Activated naive CD4-positive, alpha-beta T cell treated with anti-CD3 and anti-CD28 coated beads for 36 hours (primary cell): Measurements from ENCODE around the gene GLO1. TPM values are rescaled to one million over a fixed set of nuclear protein-coding genes. Genes with fewer than 3 reads are reported as not detected.
A peak's percentile ranks its signal among the peaks of the same experiment; 100 is the strongest.
"Not testable (repeated sequence)": the region's sequence is repeated elsewhere in the genome, so short reads cannot be mapped to it uniquely, and the experiment has no call there.

Experiments used
- CTCF ChIA-PET: fragments of 350-600 bp; sonication (Branson Sonifier 250); formaldehyde crosslinking; loops from one replicate; lab custom pipeline; 2021; ENCODE audit warnings: antibody characterized with exemption; lab: Charles Lee
- DNase-seq: peaks from one replicate; pipeline ENCODE4 v3.0.0-alpha.2; 2020
- H3K27ac Mint-ChIP-seq: one replicate; pipeline ENCODE4 v1.8.0; 2021; ENCODE audit warnings: mild to moderate bottlenecking, mixed read lengths
- H3K27me3 Mint-ChIP-seq: one replicate; pipeline ENCODE4 v1.8.0; 2021; ENCODE audit warnings: low read depth, mixed read lengths
- H3K36me3 Mint-ChIP-seq: one replicate; pipeline ENCODE4 v1.8.0; 2021; ENCODE audit warnings: low read depth, mixed read lengths
- H3K4me1 Mint-ChIP-seq: one replicate; pipeline ENCODE4 v1.8.0; 2021; ENCODE audit warnings: low read depth, mixed read lengths
- H3K4me3 Mint-ChIP-seq: one replicate; pipeline ENCODE4 v1.8.0; 2021; ENCODE audit warnings: mild to moderate bottlenecking, moderate library complexity, mixed read lengths
- H3K9me3 Mint-ChIP-seq: one replicate; pipeline ENCODE4 v1.8.0; 2021; ENCODE audit warnings: mixed read lengths
- intact Hi-C: fragments of 100-400 bp; cut with micrococcal nuclease; formaldehyde crosslinking; loops from one replicate; pipeline ENCODE4 v1.15.1; 2023
- total RNA-seq, 2 experiments: library from RNA; stranded (reverse); gene quantifications; one replicate each; pipeline ENCODE4 v1.2.3, GENCODE V29; 2021

GLO1 gene
- total RNA-seq, 2 experiments from 2014 or later: 137 to 144 TPM

DNA sequence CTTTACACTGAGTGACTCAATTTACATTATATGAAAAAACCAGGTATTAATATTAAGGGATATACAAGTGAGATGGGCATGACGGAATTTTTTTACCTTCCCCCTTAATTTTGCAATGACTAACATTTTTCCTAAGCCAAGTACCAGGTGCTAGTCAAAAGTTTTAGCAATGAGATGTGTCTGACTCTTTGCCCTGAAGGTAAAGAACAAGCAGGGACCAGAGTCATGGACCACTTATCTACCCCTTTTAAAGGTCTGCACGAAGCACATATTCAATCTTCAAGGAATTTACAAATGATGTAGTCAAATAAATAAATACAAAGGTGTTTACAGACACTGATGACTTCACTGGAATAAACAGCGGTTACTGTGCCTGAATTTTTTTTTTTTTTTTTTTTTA lies 1.4 kb downstream of the GLO1 start:
- CTCF ChIA-PET: no interaction called here
- no peak for DNase-seq

DNA sequence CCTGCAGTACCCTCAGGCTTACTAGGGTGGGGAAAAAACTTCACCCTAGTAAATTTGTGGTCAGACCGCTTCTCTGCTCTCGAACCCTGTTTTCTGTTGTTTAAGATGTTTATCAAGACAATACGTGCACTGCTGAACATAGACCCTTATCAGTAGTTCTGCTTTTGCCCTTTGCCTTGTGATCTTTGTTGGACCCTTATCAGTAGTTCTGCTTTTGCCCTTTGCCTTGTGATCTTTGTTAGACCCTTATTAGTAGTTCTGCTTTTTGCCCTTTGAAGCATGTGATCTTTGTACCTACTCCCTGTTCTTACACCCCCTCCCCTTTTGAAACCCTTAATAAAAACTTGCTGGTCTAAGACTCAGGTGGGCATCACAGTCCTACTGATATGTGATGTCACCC lies 3.2 kb downstream of the GLO1 start:
- intact Hi-C loops, H3K4me3 Mint-ChIP-seq, DNase-seq, CTCF ChIA-PET, H3K27ac Mint-ChIP-seq, H3K27me3 Mint-ChIP-seq: not testable (repeated sequence)
- peaks cover 13% of the 10 kb centered on the region for H3K9me3 Mint-ChIP-seq
- peaks cover 53% of the 10 kb centered on the region for H3K36me3 Mint-ChIP-seq
- H3K4me1 Mint-ChIP-seq: peaks cover 62% of the 10 kb centered on the region

More for the DNA sequence above, 1.4 kb downstream of the GLO1 start:
- peaks cover 3% of the 10 kb centered on the region for H3K27me3 Mint-ChIP-seq
- peak overlapping the region; percentile 97 for H3K27ac Mint-ChIP-seq
- H3K4me1 Mint-ChIP-seq: peaks cover 48% of the 10 kb centered on the region
- peak overlapping the region; percentile 99 for H3K4me3 Mint-ChIP-seq
- H3K9me3 Mint-ChIP-seq: peaks cover 13% of the 10 kb centered on the region
- intact Hi-C loops: no loop called here
- peaks cover 41% of the 10 kb centered on the region for H3K36me3 Mint-ChIP-seq

DNA sequence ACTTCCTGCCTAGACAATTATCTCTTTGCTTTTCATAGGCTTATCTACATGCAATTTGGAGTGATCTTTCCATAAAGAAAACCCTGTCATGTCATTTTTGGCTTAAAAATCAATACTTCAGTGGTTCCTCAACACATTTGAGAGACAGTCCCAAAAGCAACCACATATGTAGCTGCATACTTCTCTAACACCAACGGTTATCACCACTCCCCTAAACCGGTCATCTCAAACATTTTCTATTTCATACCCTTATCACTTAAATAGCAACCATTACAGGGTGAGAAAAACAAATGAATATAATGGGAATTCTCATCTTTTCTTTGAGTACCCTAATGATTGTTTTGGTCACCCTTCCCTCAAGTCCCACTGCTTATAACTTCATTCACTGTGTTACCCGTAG lies 5.1 kb downstream of the GLO1 start:
- Mint-ChIP-seq H3K36me3 (peaks cover 57% of the 10 kb centered on the region), H3K27me3 (no peaks in the 10 kb centered on the region), H3K4me1 (peaks cover 63% of the 10 kb centered on the region), H3K27ac (no peak overlapping the region), H3K4me3 (no peak overlapping the region), H3K9me3 (peaks cover 15% of the 10 kb centered on the region)
- CTCF ChIA-PET: no interaction called here
- intact Hi-C loops: no loop called here
- no peak for DNase-seq

DNA sequence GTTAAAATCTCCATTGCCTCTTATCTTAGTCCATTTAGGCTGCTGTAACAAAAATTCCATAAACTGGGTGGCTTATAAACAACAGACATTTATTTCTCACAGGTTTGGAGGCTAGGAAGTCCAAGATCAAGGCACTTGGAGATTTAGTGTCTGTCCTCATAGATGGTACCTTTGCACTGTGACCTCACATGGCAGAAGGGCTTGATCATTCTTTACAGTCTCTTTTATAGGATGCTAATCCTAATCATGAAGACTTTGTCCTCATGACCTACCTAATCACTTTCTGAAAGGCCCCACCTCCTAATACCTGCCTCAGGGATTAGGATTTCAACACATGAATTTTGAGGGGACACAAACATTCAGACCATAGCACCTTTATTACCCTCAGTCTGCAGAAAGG lies 6.6 kb downstream of the GLO1 start:
- no peaks in the 10 kb centered on the region for H3K27me3 Mint-ChIP-seq
- CTCF ChIA-PET: no interaction called here
- H3K27ac Mint-ChIP-seq: no peak overlapping the region
- DNase-seq: no peak
- peaks cover 53% of the 10 kb centered on the region for H3K4me1 Mint-ChIP-seq
- peaks cover 12% of the 10 kb centered on the region for H3K9me3 Mint-ChIP-seq
- intact Hi-C loops: no loop called here
- peaks cover 51% of the 10 kb centered on the region for H3K36me3 Mint-ChIP-seq
- H3K4me3 Mint-ChIP-seq: no peak overlapping the region

DNA sequence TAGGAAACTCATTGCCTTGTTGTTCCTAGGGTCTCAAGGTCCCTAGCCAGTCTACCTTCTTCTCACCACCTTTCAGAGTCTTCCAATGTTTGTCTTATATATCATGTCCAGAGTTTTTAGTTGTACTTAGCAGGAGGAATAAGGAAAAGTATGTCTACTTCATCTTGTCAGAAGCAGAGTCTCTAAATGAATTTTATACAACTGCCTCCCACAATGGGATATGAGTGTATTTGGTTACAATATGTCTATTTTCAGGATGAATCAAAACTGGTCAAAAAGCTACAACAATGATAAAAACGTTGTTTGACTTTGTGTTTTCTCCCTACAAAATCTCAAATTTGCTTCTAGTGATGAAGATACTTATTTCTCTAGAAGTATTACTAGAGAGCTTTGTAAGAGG lies 7.0 kb downstream of the GLO1 start:
- no peaks in the 10 kb centered on the region for H3K27me3 Mint-ChIP-seq
- H3K4me1 Mint-ChIP-seq: peaks cover 50% of the 10 kb centered on the region
- CTCF ChIA-PET: no interaction called here
- no peak overlapping the region for H3K4me3 Mint-ChIP-seq
- H3K9me3 Mint-ChIP-seq: peaks cover 11% of the 10 kb centered on the region
- intact Hi-C loops: no loop called here
- H3K27ac Mint-ChIP-seq: peak overlapping the region; percentile 17
- no peak for DNase-seq
- H3K36me3 Mint-ChIP-seq: peaks cover 48% of the 10 kb centered on the region

DNA sequence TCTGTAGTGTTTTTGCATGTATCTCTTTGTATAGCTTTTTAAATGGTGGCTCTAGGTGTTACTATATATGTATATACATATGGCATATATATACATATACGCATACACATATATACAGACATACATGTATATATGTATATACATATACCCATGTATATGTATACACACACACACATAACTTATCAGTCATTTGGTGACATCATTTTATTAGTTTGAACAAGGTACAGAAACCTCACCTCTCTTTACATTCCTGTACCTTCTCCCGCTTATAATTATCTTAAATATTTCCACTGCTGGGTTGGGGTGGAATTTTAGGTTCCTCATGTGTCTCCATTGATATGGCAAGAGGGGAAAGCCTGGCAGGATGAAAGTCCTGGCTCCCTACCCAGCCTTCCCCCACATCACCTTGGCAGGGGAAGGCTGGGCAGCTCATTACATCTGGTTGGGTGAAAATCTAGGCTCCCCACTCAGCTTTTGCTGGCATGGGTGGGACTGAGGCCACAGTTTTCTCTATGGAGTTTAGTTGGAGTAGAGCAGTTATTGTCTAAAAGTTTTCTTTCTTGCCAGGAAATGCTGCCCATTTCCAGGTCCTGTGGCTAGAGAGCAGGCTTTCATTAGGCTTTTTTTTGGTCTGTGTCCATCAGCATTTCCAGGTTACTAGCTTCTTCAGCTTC lies 7.6 kb downstream of the GLO1 start:
- H3K36me3 Mint-ChIP-seq: peaks cover 42% of the 10 kb centered on the region
- intact Hi-C loops: no loop called here
- H3K27ac Mint-ChIP-seq: peak overlapping the region; percentile 17
- no peak for DNase-seq
- H3K4me3 Mint-ChIP-seq: no peak overlapping the region
- CTCF ChIA-PET: no interaction called here
- no peaks in the 10 kb centered on the region for H3K27me3 Mint-ChIP-seq
- H3K9me3 Mint-ChIP-seq: peaks cover 10% of the 10 kb centered on the region
- peaks cover 48% of the 10 kb centered on the region for H3K4me1 Mint-ChIP-seq

DNA sequence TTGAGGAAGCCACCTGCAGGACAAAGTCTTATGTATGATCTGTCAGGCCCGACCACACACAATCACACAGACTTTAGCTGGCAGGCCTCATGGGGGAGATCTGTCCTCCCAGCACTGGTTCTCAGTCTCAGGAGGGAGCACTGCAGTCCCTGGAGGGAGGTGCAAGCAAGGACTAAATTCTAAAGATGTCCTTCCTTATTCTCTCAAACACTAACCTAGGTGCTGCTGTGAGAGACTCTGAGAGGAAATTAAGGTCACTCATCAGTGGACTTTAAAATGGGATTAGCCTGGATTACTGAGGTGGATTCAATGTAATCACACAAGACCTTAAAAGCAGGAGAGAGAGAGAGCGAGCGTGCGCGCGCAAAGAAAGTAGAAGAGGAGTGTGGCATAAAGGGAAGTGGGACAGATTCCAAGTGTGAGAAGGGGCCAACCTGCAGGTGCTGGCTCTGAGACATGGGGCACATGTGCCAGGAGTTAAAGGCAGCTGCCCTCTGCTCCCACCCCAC lies 14.3 kb downstream of the GLO1 start:
- Mint-ChIP-seq H3K36me3 (peaks cover 17% of the 10 kb centered on the region), H3K9me3 (peaks cover 2% of the 10 kb centered on the region), H3K27ac (no peak overlapping the region), H3K27me3 (no peaks in the 10 kb centered on the region), H3K4me1 (peaks cover 17% of the 10 kb centered on the region), H3K4me3 (no peak overlapping the region)
- intact Hi-C loops: no loop called here
- CTCF ChIA-PET: interaction anchor here (0.6 kb wide), 1 partner anchor 31 kb away, joined by 3 read pairs; no protein-coding TSS in a partner anchor
- DNase-seq: no peak

DNA sequence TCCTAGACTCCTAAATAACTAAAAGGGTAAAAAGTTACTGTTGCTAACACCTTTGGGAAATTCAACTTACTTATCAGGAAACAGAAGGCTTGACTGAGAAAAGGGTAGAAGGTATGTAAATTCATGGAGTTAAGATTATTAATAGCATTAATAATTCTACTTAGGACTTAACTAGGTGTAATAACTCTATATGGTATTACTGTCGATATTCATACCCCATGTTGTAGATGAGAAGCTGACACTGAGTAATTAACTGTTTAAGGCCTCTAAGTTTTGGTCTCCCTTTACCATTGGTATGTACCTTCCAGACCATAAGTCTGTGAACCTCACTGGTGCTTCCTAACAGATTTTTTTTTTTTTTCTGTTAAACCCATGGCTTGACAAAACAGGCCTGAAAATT lies 15.4 kb downstream of the GLO1 start:
- H3K36me3 Mint-ChIP-seq: peaks cover 21% of the 10 kb centered on the region

DNA sequence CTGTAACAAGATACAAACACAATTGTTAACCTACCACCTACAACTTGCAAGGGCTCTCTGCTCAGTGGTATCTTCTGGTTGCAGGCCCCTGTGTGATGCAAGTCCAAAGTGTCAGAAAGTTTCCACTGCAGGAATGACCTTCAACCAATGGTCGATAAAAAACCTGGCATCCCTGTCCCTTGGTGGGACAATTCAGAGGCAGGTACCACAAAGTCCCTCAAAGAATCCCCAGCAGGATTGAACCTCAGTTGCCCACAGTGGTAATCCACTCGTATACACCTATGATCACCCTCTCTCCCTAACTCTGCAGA lies 15.9 kb downstream of the GLO1 start:
- H3K4me3 Mint-ChIP-seq: no peak overlapping the region
- no peak overlapping the region for H3K27ac Mint-ChIP-seq
- CTCF ChIA-PET: no interaction called here
- H3K4me1 Mint-ChIP-seq: peaks cover 15% of the 10 kb centered on the region
- intact Hi-C loops: no loop called here
- H3K9me3 Mint-ChIP-seq: no peaks in the 10 kb centered on the region
- no peak for DNase-seq
- peaks cover 20% of the 10 kb centered on the region for H3K36me3 Mint-ChIP-seq
- no peaks in the 10 kb centered on the region for H3K27me3 Mint-ChIP-seq

More for the DNA sequence above, 15.4 kb downstream of the GLO1 start:
- DNase-seq: no peak
- Mint-ChIP-seq H3K4me1 (peaks cover 15% of the 10 kb centered on the region), H3K4me3 (no peak overlapping the region), H3K9me3 (no peaks in the 10 kb centered on the region), H3K27me3 (no peaks in the 10 kb centered on the region), H3K27ac (no peak overlapping the region)
- intact Hi-C loops: no loop called here
- CTCF ChIA-PET: no interaction called here

DNA sequence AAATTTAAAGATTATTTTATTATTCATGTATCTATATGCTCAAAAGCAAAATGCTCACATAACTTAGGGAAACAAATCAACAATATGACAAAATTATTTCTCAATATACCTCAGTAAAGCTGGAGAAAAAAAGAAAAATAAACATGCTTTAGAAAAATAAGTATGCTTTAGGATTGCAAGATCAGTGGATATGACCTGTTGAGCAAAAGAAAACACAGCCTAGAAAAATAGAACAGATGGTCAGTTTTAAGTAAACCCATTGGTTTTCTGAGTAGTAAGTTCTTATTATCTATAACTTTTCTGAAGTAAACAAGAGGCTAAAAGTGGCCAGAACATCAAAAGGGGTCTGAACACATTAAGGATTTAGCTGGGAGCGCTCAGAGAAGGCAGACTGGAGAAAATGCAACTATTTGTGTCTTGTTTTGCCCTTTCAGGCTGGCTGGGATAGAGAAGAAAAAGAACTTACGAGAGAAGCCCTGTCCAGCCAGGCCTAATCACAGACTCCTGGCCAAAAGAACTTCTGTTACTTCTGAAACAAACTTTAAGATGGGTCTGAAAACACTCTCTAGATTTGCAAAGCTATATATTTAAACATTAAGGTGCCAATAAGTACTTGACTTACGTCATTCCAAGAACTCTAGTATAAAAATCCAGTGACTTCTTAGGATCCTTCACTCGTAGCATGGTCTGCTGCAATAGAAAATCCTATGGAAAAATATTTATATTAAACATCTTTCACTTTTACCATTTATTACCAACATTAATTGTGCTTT lies 16.5 kb downstream of the GLO1 start:
- Mint-ChIP-seq H3K27ac (no peak overlapping the region), H3K9me3 (no peaks in the 10 kb centered on the region), H3K36me3 (peaks cover 21% of the 10 kb centered on the region), H3K4me1 (peaks cover 15% of the 10 kb centered on the region), H3K4me3 (no peak overlapping the region), H3K27me3 (no peaks in the 10 kb centered on the region)
- CTCF ChIA-PET: interaction anchor here (0.7 kb wide), 2 partner anchors 14 to 1151 kb away, joined by 3 read pairs; no protein-coding TSS in a partner anchor
- no peak for DNase-seq
- intact Hi-C loops: no loop called here

DNA sequence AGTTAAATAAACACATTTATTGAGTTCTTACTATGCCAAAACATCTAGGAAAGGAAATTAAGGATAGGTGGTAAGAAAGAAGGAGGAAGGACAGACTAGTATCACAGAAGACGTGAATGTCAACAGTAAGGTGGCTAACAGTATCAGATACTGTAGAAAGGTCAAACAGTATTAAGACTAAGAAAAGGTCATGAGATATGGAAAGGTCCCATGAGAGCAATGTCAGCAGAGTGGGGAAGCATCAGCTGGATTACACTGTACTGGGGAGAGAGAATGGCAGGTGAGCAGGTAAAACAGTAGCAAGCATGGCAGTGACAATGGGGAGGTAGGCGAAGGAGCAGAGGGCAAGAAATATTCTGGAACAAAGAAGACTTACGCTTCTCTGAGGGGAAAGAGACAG lies 18.0 kb downstream of the GLO1 start:
- H3K9me3 Mint-ChIP-seq: no peaks in the 10 kb centered on the region
- H3K36me3 Mint-ChIP-seq: peaks cover 21% of the 10 kb centered on the region
- intact Hi-C loops: no loop called here
- DNase-seq: no peak
- H3K4me3 Mint-ChIP-seq: no peak overlapping the region
- H3K27me3 Mint-ChIP-seq: no peaks in the 10 kb centered on the region
- H3K4me1 Mint-ChIP-seq: peaks cover 15% of the 10 kb centered on the region
- H3K27ac Mint-ChIP-seq: no peak overlapping the region
- CTCF ChIA-PET: no interaction called here

DNA sequence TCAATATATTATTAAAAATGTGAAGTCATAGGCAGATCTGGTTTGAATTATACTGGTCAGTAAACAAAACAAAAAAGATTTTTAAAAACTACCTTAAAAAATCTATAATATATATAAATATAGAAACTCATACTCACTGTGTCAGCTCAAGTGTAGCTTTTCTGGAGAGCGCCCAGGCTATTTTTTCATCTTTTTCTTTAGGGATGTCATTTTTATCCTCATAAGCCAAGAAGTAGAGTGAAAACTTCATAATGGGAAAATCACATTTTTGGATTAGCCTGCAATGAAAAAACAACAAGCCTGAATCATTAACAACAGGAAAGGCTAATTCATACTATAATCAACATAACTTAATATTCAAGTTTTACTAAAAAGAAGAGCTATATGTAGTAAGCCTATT lies 18.7 kb downstream of the GLO1 start:
- CTCF ChIA-PET: no interaction called here
- Mint-ChIP-seq H3K4me3 (no peak overlapping the region), H3K36me3 (peaks cover 24% of the 10 kb centered on the region), H3K4me1 (peaks cover 11% of the 10 kb centered on the region), H3K9me3 (no peaks in the 10 kb centered on the region), H3K27me3 (no peaks in the 10 kb centered on the region), H3K27ac (no peak overlapping the region)
- intact Hi-C loops: no loop called here
- no peak for DNase-seq

DNA sequence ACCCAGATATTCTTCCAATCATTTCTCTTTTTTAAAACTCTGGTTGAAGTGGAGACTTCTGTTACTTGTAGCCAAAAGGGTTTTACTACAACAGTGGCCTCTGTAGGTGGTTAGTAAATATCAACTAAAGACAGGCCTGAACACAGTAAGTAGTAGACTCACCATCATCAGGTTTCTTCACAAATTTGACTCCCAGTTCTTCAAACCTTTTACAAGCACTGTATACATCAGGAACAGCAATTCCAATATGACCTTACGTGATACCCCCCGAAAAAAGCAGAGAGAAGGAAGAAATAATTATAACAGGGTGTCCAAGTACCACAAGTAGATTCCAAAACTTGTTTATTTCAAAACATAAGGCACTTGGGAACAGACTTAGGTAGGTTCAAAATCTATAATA lies 21.1 kb downstream of the GLO1 start:
- no peak for DNase-seq
- no peaks in the 10 kb centered on the region for H3K9me3 Mint-ChIP-seq
- peaks cover 12% of the 10 kb centered on the region for H3K4me1 Mint-ChIP-seq
- intact Hi-C loops: no loop called here
- no peak overlapping the region for H3K4me3 Mint-ChIP-seq
- H3K27me3 Mint-ChIP-seq: no peaks in the 10 kb centered on the region
- CTCF ChIA-PET: no interaction called here
- H3K36me3 Mint-ChIP-seq: peaks cover 35% of the 10 kb centered on the region
- no peak overlapping the region for H3K27ac Mint-ChIP-seq
